ENCODE data around the gene LRRC14B. TPM values are rescaled to one million over a fixed set of nuclear protein-coding genes. Genes with fewer than 3 reads are reported as not detected.

Gene LRRC14B
- polyA plus RNA-seq, 1 experiment: not detected

- DNase-seq (ENCODE audit: low read depth, low spot score): no peak
- no peak overlapping the region for H3K4me3 ChIP-seq (ENCODE audit: low read depth, low read length)
- H3K27ac ChIP-seq (ENCODE audit: low read depth, low read length): no peak overlapping the region
- H3K27me3 ChIP-seq (ENCODE audit: control insufficient read depth, insufficient read depth, low read length): peaks cover 7% of the 10 kb centered on the region
- ChIA-PET CTCF (interaction anchor here (1.3 kb wide), 1 partner anchor 35 kb away, joined by 3 read pairs; no protein-coding TSS in a partner anchor), POLR2A (no interaction called here)
- TF ChIP-seq CTCF (IDR thresholded peaks at IDR 0.05; ENCODE audit: low read depth, low read length): no peak
- no peaks in the 10 kb centered on the region; the same call in 1 of the 2 replicates for H3K9me3 ChIP-seq (ENCODE audit: control insufficient read depth, insufficient read depth, low read length)
Observed at GRCh38 chr5:153256-153655, 38.0 kb upstream of the LRRC14B start.

GRCh38 chr5:154236-154635 lies 37.1 kb upstream of the LRRC14B start:
- DNase-seq (ENCODE audit: low read depth, low spot score): no peak
- no peak for TF ChIP-seq CTCF (IDR thresholded peaks at IDR 0.05; ENCODE audit: low read depth, low read length)
- peaks cover 7% of the 10 kb centered on the region for H3K27me3 ChIP-seq (ENCODE audit: control insufficient read depth, insufficient read depth, low read length)
- ChIA-PET CTCF (interaction anchor here (0.6 kb wide), 1 partner anchor 30 kb away, joined by 3 read pairs; no protein-coding TSS in a partner anchor), POLR2A (no interaction called here)
- no peak overlapping the region for H3K4me3 ChIP-seq (ENCODE audit: low read depth, low read length)
- no peaks in the 10 kb centered on the region; the same call in 1 of the 2 replicates for H3K9me3 ChIP-seq (ENCODE audit: control insufficient read depth, insufficient read depth, low read length)
- H3K27ac ChIP-seq (ENCODE audit: low read depth, low read length): no peak overlapping the region

GRCh38 chr5:154826-155225 lies 36.5 kb upstream of the LRRC14B start:
- TF ChIP-seq CTCF (IDR thresholded peaks at IDR 0.05; ENCODE audit: low read depth, low read length): no peak

GRCh38 chr5:155651-156410 lies 35.5 kb upstream of the LRRC14B start:
- no peak for TF ChIP-seq CTCF (IDR thresholded peaks at IDR 0.05; ENCODE audit: low read depth, low read length)

More at GRCh38 chr5:154826-155225, 36.5 kb upstream of the LRRC14B start:
- ChIA-PET POLR2A (no interaction called here), CTCF (interaction anchor here (0.6 kb wide), 1 partner anchor 31 kb away, joined by 3 read pairs; no protein-coding TSS in a partner anchor)
- Histone ChIP-seq H3K27ac (ENCODE audit: low read depth, low read length) (no peak overlapping the region), H3K27me3 (ENCODE audit: control insufficient read depth, insufficient read depth, low read length) (peaks cover 7% of the 10 kb centered on the region), H3K9me3 (ENCODE audit: control insufficient read depth, insufficient read depth, low read length) (no peaks in the 10 kb centered on the region; the same call in 1 of the 2 replicates), H3K4me3 (ENCODE audit: low read depth, low read length) (no peak overlapping the region)
- DNase-seq (ENCODE audit: low read depth, low spot score): no peak

GRCh38 chr5:156411-157072 lies 34.8 kb upstream of the LRRC14B start:
- CTCF ChIA-PET: no interaction called here
- POLR2A ChIA-PET: no interaction called here
- Histone ChIP-seq H3K4me3 (ENCODE audit: low read depth, low read length) (no peak overlapping the region), H3K27ac (ENCODE audit: low read depth, low read length) (no peak overlapping the region), H3K27me3 (ENCODE audit: control insufficient read depth, insufficient read depth, low read length) (peaks cover 7% of the 10 kb centered on the region), H3K9me3 (ENCODE audit: control insufficient read depth, insufficient read depth, low read length) (no peaks in the 10 kb centered on the region; the same call in 1 of the 2 replicates)
- no peak for DNase-seq (ENCODE audit: low read depth, low spot score)
- no peak for TF ChIP-seq CTCF (IDR thresholded peaks at IDR 0.05; ENCODE audit: low read depth, low read length)

More at GRCh38 chr5:155651-156410, 35.5 kb upstream of the LRRC14B start:
- Histone ChIP-seq H3K27me3 (ENCODE audit: control insufficient read depth, insufficient read depth, low read length) (peaks cover 7% of the 10 kb centered on the region), H3K4me3 (ENCODE audit: low read depth, low read length) (no peak overlapping the region), H3K27ac (ENCODE audit: low read depth, low read length) (no peak overlapping the region), H3K9me3 (ENCODE audit: control insufficient read depth, insufficient read depth, low read length) (no peaks in the 10 kb centered on the region; the same call in 1 of the 2 replicates)
- CTCF ChIA-PET: no interaction called here
- no peak for DNase-seq (ENCODE audit: low read depth, low spot score)
- POLR2A ChIA-PET: no interaction called here

All from AG04450 (cell line).